GM20431 (cell line): ENCODE data around the gene HSD17B7.

ENCODE experiments used
- in situ Hi-C: fragments of 300-500 bp; cut with MseI, MboI; formaldehyde crosslinking; loops from one replicate; pipeline ENCODE4 v1.15.0; 2020; ENCODE audit warnings: low sequenced_read_pairs; ENCODE audit not compliant: unreplicated experiment

HSD17B7 gene

GRCh38 chr1:162854245-162854882, 63.9 kb downstream of the HSD17B7 start:
- in situ Hi-C loops = loop anchor here (25.0 kb wide), 1 partner anchor 458 kb away; the partner anchor contains the start of gene NUF2

DNA sequence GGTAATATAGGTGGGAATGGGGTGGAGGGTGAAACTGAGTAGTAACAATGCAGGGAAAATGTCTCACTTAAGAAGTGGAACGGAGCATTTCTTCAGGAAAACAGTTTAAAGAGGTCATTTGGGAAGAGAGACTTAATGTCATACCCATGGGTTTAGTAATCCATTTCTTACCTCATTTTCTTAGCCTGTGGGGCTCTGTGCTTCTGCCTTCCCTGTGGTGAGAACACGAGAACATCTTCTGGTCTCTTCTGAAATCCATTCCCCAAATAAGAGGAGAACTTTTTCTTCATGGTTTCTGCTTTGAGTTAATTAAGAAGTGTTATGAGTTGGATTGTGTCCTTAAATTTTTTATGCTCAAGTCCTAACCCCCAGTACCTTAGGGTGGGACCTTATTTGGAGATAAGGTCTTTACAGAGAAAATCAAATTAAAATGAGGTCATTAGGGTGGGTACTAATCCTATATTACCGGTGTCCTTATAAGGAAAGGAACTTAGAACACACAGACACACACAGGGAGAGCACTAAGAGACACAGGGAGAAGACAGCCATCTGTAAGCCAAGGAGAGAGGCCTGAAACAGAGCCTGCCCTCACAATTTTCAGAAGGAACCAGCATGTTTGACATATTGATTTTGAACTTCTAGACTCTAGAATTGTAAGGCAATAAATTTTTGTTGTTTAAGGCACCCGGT, 65.1 kb downstream of the HSD17B7 start:
- in situ Hi-C loops = loop anchor here (25.0 kb wide), 1 partner anchor 457 kb away; the partner anchor contains the start of gene NUF2

DNA sequence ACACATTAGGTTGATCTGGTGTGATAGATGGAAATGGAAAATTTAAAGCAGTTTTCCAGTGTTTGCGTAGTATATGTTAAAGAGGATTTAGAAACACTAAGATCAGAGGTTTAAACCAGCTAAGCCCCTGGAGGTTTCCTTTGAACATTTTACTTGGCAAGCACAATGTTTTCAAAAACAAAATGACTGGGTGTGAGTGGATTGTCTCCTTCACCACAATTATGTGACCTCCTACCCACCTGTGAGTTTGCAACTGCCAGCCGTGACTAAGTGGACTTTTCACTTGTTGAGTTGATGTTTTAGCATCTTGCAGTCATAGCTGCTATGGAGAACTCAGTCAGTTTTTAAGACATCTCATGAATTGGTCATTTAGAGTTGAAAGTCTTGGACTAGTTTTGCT, 65.8 kb downstream of the HSD17B7 start:
- in situ Hi-C loops = loop anchor here (25.0 kb wide), 1 partner anchor 456 kb away; the partner anchor contains the start of gene NUF2

- in situ Hi-C loops = loop anchor here (25.0 kb wide), 1 partner anchor 454 kb away; the partner anchor contains the start of gene NUF2
Measured at GRCh38 chr1:162857850-162858249, 67.3 kb downstream of the HSD17B7 start.

DNA sequence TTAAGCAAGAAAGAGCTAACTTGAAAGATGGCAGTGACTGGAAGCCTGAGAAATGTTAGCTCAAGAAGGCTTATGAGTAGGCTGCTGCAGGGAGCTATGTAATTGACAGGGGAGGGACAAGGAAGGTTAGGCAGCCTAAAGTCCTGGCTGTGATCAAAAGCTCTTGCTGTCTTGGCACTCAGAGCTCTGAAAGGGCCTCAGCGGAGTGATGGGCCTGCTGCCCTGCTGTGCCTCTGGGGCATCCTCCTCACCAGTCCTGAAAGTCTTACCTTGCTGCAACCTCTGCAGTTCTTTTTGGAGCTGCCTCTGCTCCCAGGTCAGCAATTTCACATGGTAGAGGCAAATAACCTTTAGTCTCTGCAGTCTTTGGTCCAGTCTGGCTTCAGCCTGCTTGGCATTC, 68.7 kb downstream of the HSD17B7 start:
- in situ Hi-C loops = loop anchor here (25.0 kb wide), 1 partner anchor 453 kb away; the partner anchor contains the start of gene NUF2

- in situ Hi-C loops = loop anchor here (25.0 kb wide), 1 partner anchor 451 kb away; the partner anchor contains the start of gene NUF2
Measured at GRCh38 chr1:162861101-162861500, 70.6 kb downstream of the HSD17B7 start, which contains the start of gene CCDC190. TSS of gene CCDC190 (minus strand) at chr1:162861175. CDS start at chr1:162859646, 1,529 bp downstream.

DNA sequence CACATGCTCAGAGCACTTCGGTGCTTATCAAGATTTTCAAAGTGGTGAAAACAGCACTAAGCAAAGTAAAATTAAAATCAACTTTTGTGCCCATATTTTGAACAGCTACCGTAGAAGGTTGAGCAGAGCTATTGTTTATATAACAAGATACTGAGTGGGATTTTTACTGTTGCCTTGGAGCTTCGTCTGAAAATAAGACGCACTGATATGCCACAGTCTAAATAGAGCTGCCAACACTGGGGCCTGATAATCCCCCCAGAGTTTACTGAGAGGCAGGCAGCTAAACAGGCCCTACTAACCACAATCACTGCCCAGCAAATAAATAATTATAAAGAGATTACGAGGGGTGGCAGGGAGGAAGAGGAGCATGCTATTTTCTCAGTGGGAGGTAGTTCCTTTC, 71.1 kb downstream of the HSD17B7 start:
- in situ Hi-C loops = loop anchor here (25.0 kb wide), 1 partner anchor 451 kb away; the partner anchor contains the start of gene NUF2
